HEK293T (cell line): ENCODE measurements around the gene DDA1.

Experiments used
- ARNT ChIP-seq: fragments of 450-650 bp; IDR thresholded peaks from 2 replicates; pipeline ENCODE4 v1.6.1; 2017; ENCODE audit warnings: mild to moderate bottlenecking
- BHLHE40 ChIP-seq: fragments of 450-650 bp; IDR thresholded peaks from 2 replicates; pipeline ENCODE4 v1.6.1; 2016; ENCODE audit warnings: mild to moderate bottlenecking, moderate library complexity, borderline replicate concordance
- ELF4 ChIP-seq: fragments of 450-650 bp; IDR thresholded peaks from 2 replicates; pipeline ENCODE4 v1.6.1; 2017; ENCODE audit warnings: antibody characterized with exemption
- FOXA1 ChIP-seq: fragments of 450-650 bp; IDR thresholded peaks from 2 replicates; pipeline ENCODE4 v1.6.1; 2016; ENCODE audit warnings: mild to moderate bottlenecking
- FOXK2 ChIP-seq: fragments of 450-650 bp; IDR thresholded peaks from 2 replicates; pipeline ENCODE4 v1.6.1; 2016; ENCODE audit warnings: mild to moderate bottlenecking
- FOXM1 ChIP-seq: fragments of 450-650 bp; IDR thresholded peaks from 2 replicates; pipeline ENCODE4 v1.6.1; 2017; ENCODE audit warnings: mild to moderate bottlenecking, borderline replicate concordance
- L3MBTL2 ChIP-seq: fragments of 450-650 bp; conservative IDR thresholded peaks from 2 replicates; pipeline ENCODE4 v1.6.1; 2016; ENCODE audit warnings: mild to moderate bottlenecking
- LEF1 ChIP-seq: fragments of 450-650 bp; IDR thresholded peaks from 2 replicates; pipeline ENCODE4 v1.6.1; 2017; ENCODE audit warnings: mild to moderate bottlenecking, borderline replicate concordance
- PKNOX1 ChIP-seq: fragments of 450-650 bp; IDR thresholded peaks from 2 replicates; pipeline ENCODE4 v1.6.1; 2016
- SP1 ChIP-seq: fragments of 450-650 bp; IDR thresholded peaks from 2 replicates; pipeline ENCODE4 v1.6.1; 2017
- SUZ12 ChIP-seq: fragments of 450-650 bp; IDR thresholded peaks from 2 replicates; pipeline ENCODE4 v1.6.1; 2016; ENCODE audit warnings: mild to moderate bottlenecking
- TARDBP ChIP-seq: fragments of 450-650 bp; IDR thresholded peaks from 2 replicates; pipeline ENCODE4 v1.6.1; 2016

GRCh38 chr19:17307876-17308377, 1.4 kb upstream of the DDA1 start:
- TF ChIP-seq SP1 (no peak), PKNOX1 (no peak), FOXM1 (no peak), L3MBTL2 (no peak), FOXA1 (no peak), TARDBP (no peak), SUZ12 (no peak), ELF4 (no peak), BHLHE40 (no peak), FOXK2 (no peak), ARNT (no peak), LEF1 (no peak)
